Stomach (tissue), 9 donors: ENCODE measurements around the gene PNPLA2. TPM values are rescaled to one million over a fixed set of nuclear protein-coding genes. Genes with fewer than 3 reads are reported as not detected.

Source experiments
- DNase-seq, 2 donors: peaks; one replicate each; pipeline versions ENCODE4 v3.0.0 to v3.0.0-alpha.2; 2013 to 2019
- H3K27ac ChIP-seq, 5 donors: fragments of 200-600 bp in 4 of 5; sonication (generic) in 4 of 5; one replicate each; pipeline ENCODE4 v1.5.1; 2013 to 2019; ENCODE audit warnings: mild to moderate bottlenecking in 1 of 5, moderate library complexity in 1 of 5
- H3K27me3 ChIP-seq, 3 donors: fragments of 200-600 bp; sonication (generic); one replicate each; pipeline ENCODE4 v1.5.1; 2017 to 2019; ENCODE audit warnings: mixed run types in 1 of 3
- H3K36me3 ChIP-seq, 4 donors: fragments of 200-600 bp; sonication (generic); 1 replicate in 3 of 4; 2 replicates in 1 of 4; pipeline ENCODE4 v1.5.1; 2016 to 2019
- H3K4me1 ChIP-seq, 4 donors: fragments of 200-600 bp; sonication (generic); one replicate each; pipeline ENCODE4 v1.5.1; 2016 to 2019
- H3K4me3 ChIP-seq, 4 donors: fragments of 200-600 bp; sonication (generic) in 3 of 4; one replicate each; pipeline ENCODE4 v1.5.1; 2016 to 2019; ENCODE audit warnings: mild to moderate bottlenecking in 1 of 4
- H3K9me3 ChIP-seq, 4 donors: fragments of 200-600 bp; sonication (generic); one replicate each; pipeline ENCODE4 v1.5.1; 2016 to 2019
- CTCF ChIP-seq, 7 experiments: fragments of 450-650 bp in 4 of 7; fragments of 200-600 bp in 3 of 7; sonication (generic) in 3 of 7; IDR thresholded peaks; one replicate each; pipeline ENCODE4 v1.5.1; 2016 to 2019; ENCODE audit warnings: antibody characterized with exemption in 7 of 7, control low read depth in 2 of 7, mild to moderate bottlenecking in 1 of 7
- EP300 ChIP-seq: sonication (generic); formaldehyde crosslinking; IDR thresholded peaks from one replicate; pipeline ENCODE4 v1.6.1; 2017; ENCODE audit warnings: antibody characterized with exemption
- POLR2A ChIP-seq, 4 donors: fragments of 450-650 bp; IDR thresholded peaks; one replicate each; pipeline ENCODE4 v1.6.1; 2016; ENCODE audit warnings: antibody characterized with exemption in 4 of 4, control low read depth in 2 of 4, mild to moderate bottlenecking in 1 of 4, moderate library complexity in 1 of 4
- POLR2AphosphoS5 ChIP-seq, 3 donors: sonication (generic); formaldehyde crosslinking; IDR thresholded peaks; one replicate each; pipeline ENCODE4 v1.6.1; 2016; ENCODE audit warnings: antibody characterized with exemption in 3 of 3
- WGBS, 5 donors: extraction: QIAGEN DNeasy Blood & Tissue Kit in 3 of 5; methylation state at CpG; one replicate each; pipeline versions ENCODE4 v1.1.5 to v1.1.7; 2013 to 2018; 5-methylcytosine and 5-hydroxymethylcytosine counted together
- intact Hi-C: fragments of 100-400 bp; cut with DNase I; formaldehyde crosslinking; loops from one replicate; pipeline ENCODE4 v1.15.1; 2023; ENCODE audit warnings: low total_unique reads
- polyA plus RNA-seq, 3 donors: library from polyadenylated mRNA; stranded (reverse); fragments of 200-250 nt; gene quantifications; one replicate each; pipeline ENCODE4 v1.2.3, GENCODE V29; 2013
- total RNA-seq, 5 donors: library from RNA; depleted of rRNA; stranded (reverse); fragments of >200 nt; gene quantifications; one replicate each; pipeline versions ENCODE4 v1.1.0 to v1.2.3, GENCODE V29; 2014 to 2016
- donor health status: healthy with polysubstance abuse.
- donor health status: Bipolar disorder and iron deficiency.
- donor health status: healthy.

PNPLA2 gene
- total and polyA plus RNA-seq, 8 donors: 33.4 to 385 (median 82.9) TPM

DNA sequence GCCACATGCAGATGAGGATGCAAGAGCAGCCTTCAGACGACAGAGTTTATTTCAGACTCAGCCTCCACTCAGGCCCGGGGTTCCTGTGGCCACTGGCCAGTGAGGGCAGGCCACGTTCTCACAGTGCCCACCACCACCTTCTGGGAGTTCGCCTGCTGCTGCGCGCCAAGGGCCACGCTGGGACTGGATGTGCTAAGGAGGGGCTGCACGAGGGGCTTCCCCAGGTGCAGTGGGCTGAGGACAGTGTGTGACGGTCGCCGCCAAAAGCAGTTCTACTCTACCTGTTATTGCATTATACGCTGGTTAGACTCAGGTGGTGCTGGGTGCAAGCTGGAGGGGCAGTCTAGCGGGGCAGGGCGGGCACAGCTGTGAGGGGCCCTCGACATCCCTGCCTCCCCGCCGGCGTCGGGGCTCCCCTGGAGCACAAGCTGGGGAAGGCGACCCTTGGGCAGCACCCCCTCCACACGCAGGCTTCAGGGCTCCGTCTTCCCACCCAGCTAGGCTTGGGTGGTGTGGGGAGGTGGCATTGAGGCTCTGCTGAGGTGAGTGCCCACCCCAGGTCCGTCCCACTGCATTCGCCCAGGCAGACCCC, 31.5 kb upstream of the PNPLA2 start:
- WGBS, 5 donors: 87 to 90% (median 88%) methylated on average over 10 to 24 of the region's 24 CpGs
- peaks cover 5 to 17% (median 12%) of the 10 kb centered on the region in 4 donors for H3K36me3 ChIP-seq
- peaks cover 18 to 30% (median 23%) of the 10 kb centered on the region in 4 donors for H3K4me1 ChIP-seq
- no peaks in the 10 kb centered on the region for H3K9me3 ChIP-seq
- H3K27me3 ChIP-seq: peaks cover 5 to 44% (median 23%) of the 10 kb centered on the region in 3 donors
- DNase-seq: no peak
- intact Hi-C loops: no loop called here
- H3K27ac ChIP-seq: no peak overlapping the region
- TF ChIP-seq CTCF (IDR thresholded peaks at IDR 0.05) (no peak), POLR2AphosphoS5 (IDR thresholded peaks at IDR 0.05) (no peak), EP300 (no peak), POLR2A (IDR thresholded peaks at IDR 0.05) (no peak)
- no peak overlapping the region for H3K4me3 ChIP-seq

GRCh38 chr11:788009-788640, 30.6 kb upstream of the PNPLA2 start:
- intact Hi-C loops: no loop called here
- WGBS, 5 donors: 32 to 77% (median 58%) methylated on average over 7 to 28 of the region's 28 CpGs
- H3K9me3 ChIP-seq: no peaks in the 10 kb centered on the region
- H3K4me1 ChIP-seq: peaks cover 13 to 22% (median 16%) of the 10 kb centered on the region in 4 donors
- peaks cover 8 to 27% (median 22%) of the 10 kb centered on the region in 4 donors for H3K36me3 ChIP-seq
- DNase-seq: no peak
- H3K27ac ChIP-seq: no peak overlapping the region
- no peak for TF ChIP-seq EP300
- H3K4me3 ChIP-seq: no peak overlapping the region
- peaks cover 5 to 44% (median 23%) of the 10 kb centered on the region in 3 donors for H3K27me3 ChIP-seq

DNA sequence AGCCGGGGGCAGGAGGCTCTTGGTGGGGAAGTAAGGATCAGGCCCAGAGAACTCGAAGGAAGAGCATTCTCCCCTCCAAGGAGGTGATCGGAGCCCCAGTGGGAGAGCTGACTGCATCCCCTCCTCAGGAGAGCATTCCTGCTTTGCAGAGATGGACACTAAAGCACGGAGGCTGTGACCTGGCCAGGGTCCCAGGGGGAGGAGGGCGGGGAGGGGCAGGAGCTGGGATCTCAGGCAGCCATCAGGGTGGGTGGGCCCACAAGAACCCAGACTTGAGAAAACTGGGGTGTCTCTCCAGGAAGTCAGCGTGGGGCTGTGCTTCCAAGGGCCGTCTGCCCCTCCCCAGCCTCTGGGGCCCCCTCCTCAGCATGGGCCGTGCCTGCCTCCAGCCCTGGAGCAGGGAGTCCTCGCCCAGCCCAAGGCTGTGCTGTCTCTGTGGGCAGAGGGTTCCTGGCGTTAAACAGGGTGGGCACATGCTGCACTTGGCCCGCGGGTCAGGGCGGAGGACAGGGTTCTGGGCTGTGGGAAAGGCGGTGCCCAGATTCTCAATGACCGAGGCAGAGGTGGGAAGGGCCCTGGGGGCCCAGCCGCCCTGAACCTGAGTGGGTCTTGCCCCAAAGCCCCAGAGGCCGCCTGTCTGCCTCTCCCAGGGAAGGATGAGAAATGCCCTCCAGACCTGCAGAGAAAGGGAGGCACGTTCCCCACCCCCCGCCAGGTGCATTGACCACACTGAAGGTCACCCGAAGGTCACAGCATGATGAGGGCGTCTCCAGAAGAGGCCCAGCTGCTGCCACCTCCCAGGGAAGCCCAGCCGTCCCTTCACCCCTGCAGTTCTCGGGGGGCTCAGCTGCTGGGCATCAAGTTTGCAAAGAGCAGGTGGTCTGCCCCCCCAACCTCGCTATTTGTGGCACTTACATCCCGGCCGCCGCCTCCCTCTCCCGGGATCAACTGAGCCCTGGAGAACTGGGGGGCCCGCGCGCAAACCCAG, 29.5 kb upstream of the PNPLA2 start:
- intact Hi-C loops: no loop called here
- Histone ChIP-seq H3K27ac (no peak overlapping the region), H3K4me3 (peak overlapping the region in 1 of 4 donors; percentile 26), H3K9me3 (no peaks in the 10 kb centered on the region), H3K36me3 (peaks cover 15 to 32% (median 28%) of the 10 kb centered on the region in 4 donors), H3K4me1 (peaks cover 4 to 20% (median 9%) of the 10 kb centered on the region in 4 donors), H3K27me3 (peaks cover 5 to 44% (median 23%) of the 10 kb centered on the region in 3 donors)
- no peak for TF ChIP-seq CTCF (IDR thresholded peaks at IDR 0.05)
- no peak for TF ChIP-seq POLR2A (IDR thresholded peaks at IDR 0.05)
- TF ChIP-seq EP300: no peak
- TF ChIP-seq POLR2AphosphoS5 (IDR thresholded peaks at IDR 0.05): no peak
- no peak for DNase-seq
- 23 to 60% (median 30%) methylated on average over 14 to 31 of the region's 31 CpGs for WGBS, 5 donors

GRCh38 chr11:789943-790342, 28.8 kb upstream of the PNPLA2 start, which contains the start of gene CEND1:
Gene CEND1, minus strand, starts transcription at chr11:790090. Its CDS starts 1,514 bp downstream, at chr11:788576.
- H3K36me3 ChIP-seq: peaks cover 15 to 38% (median 29%) of the 10 kb centered on the region in 4 donors
- no peak for TF ChIP-seq POLR2A (IDR thresholded peaks at IDR 0.05)
- TF ChIP-seq EP300: no peak
- TF ChIP-seq CTCF (IDR thresholded peaks at IDR 0.05): no peak
- no peak for TF ChIP-seq POLR2AphosphoS5 (IDR thresholded peaks at IDR 0.05)
- peak within 1 kb of the TSS in 1 of 4 donors; percentile 26 for H3K4me3 ChIP-seq
- DNase-seq: peak in 1 of 2 donors; percentile 73
- no peak within 1 kb of the TSS for H3K27ac ChIP-seq
- peaks cover 5 to 44% (median 23%) of the 10 kb centered on the region in 3 donors for H3K27me3 ChIP-seq
- no peaks in the 10 kb centered on the region for H3K9me3 ChIP-seq
- peaks cover 10 to 27% (median 15%) of the 10 kb centered on the region in 4 donors for H3K4me1 ChIP-seq
- 2 to 45% (median 5%) methylated on average over 3 to 44 of the region's 44 CpGs for whole genome bisulfite sequencing, 5 donors
- intact Hi-C loops: no loop called here
